Keratinocyte (primary cell): ENCODE measurements around the gene TNFAIP8.

Source experiments
- EZH2 ChIP-seq: IDR thresholded peaks from one replicate; pipeline ENCODE4 v1.6.1; 2012; ENCODE audit warnings: inconsistent platforms, mild to moderate bottlenecking, low read length, moderate library complexity
- TF ChIP-seq, protein P1 (sequence below), 3 experiments: IDR thresholded peaks in 1 of 3; conservative IDR thresholded peaks in 1 of 3; optimal IDR thresholded peaks in 1 of 3; 2 replicates in 2 of 3; 3 replicates in 1 of 3; pipeline versions ENCODE3 to v1.5.1; 2011; ENCODE audit warnings: low read length in 3 of 3, mild to moderate bottlenecking in 3 of 3, moderate library complexity in 2 of 3, control low read depth in 1 of 3, inconsistent platforms in 1 of 3; ENCODE audit not compliant: insufficient read depth in 2 of 3; ENCODE audit errors: extremely low read depth in 1 of 3

DNA sequence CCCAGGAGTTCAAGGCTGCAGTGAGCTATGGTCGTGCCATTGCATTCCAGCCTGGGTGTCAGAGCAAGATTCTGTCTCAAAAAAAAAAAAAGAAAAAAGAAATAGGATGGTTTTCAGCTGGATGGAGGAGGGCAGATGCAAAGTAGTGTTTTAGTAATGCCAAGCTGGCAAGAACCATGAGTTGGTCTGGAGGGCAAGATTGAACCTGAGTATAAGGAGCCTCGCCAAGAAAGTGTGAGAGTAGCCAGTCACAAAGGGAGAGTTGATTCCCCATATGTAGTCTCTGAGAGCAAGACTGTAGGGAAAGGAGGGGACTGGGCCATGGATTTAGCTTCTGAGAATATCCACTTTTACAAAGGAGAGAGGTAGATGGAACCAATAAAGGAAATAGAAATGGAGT, 6.9 kb downstream of the TNFAIP8 start:
- no peak for TF ChIP-seq EZH2
- TF ChIP-seq, protein P1, sequence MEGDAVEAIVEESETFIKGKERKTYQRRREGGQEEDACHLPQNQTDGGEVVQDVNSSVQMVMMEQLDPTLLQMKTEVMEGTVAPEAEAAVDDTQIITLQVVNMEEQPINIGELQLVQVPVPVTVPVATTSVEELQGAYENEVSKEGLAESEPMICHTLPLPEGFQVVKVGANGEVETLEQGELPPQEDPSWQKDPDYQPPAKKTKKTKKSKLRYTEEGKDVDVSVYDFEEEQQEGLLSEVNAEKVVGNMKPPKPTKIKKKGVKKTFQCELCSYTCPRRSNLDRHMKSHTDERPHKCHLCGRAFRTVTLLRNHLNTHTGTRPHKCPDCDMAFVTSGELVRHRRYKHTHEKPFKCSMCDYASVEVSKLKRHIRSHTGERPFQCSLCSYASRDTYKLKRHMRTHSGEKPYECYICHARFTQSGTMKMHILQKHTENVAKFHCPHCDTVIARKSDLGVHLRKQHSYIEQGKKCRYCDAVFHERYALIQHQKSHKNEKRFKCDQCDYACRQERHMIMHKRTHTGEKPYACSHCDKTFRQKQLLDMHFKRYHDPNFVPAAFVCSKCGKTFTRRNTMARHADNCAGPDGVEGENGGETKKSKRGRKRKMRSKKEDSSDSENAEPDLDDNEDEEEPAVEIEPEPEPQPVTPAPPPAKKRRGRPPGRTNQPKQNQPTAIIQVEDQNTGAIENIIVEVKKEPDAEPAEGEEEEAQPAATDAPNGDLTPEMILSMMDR (optimal IDR thresholded peaks at IDR 0.05 in 1 of 3, IDR thresholded peaks at IDR 0.05 in 1 of 3, conservative IDR thresholded peaks at IDR 0.05 in 1 of 3; ENCODE audit: extremely low read depth in 1 of 3, insufficient read depth in 2 of 3, low read length in 3 of 3) = no peak
